HFFc6 (cell line): ENCODE measurements around the gene NARS2. TPM values are rescaled to one million over a fixed set of nuclear protein-coding genes. Genes with fewer than 3 reads are reported as not detected.
"Not testable (repeated sequence)": the region's sequence is repeated elsewhere in the genome, so short reads cannot be mapped to it uniquely, and the experiment has no call there.

Experiments used
- DNase-seq: peaks from one replicate; pipeline ENCODE4 v3.0.0-alpha.2; 2018
- H3K27ac Mint-ChIP-seq: 2 replicates; pipeline ENCODE4 v1.8.0; 2020; ENCODE audit warnings: mild to moderate bottlenecking, mixed read lengths
- H3K27me3 Mint-ChIP-seq: 2 replicates; pipeline ENCODE4 v1.8.0; 2021; ENCODE audit warnings: mild to moderate bottlenecking, moderate library complexity, mixed read lengths; ENCODE audit not compliant: insufficient read depth
- H3K36me3 Mint-ChIP-seq: 2 replicates; pipeline ENCODE4 v1.8.0; 2021; ENCODE audit warnings: low read depth, mixed read lengths
- H3K4me1 Mint-ChIP-seq: 2 replicates; pipeline ENCODE4 v1.8.0; 2020; ENCODE audit warnings: low read depth, mixed read lengths
- H3K4me3 Mint-ChIP-seq: 2 replicates; pipeline ENCODE4 v1.8.0; 2020; ENCODE audit warnings: mild to moderate bottlenecking, moderate library complexity, mixed read lengths
- H3K9me3 Mint-ChIP-seq: 2 replicates; pipeline ENCODE4 v1.8.0; 2020; ENCODE audit warnings: mild to moderate bottlenecking, mixed read lengths
- total RNA-seq, 6 experiments: library from RNA; stranded (reverse); fragmentation: NEBNext Ultra II Directional; extraction: Animal tissue kit (Norgen Biotek cat#: 25700); gene quantifications; 2 replicates in 1 of 6; 3 replicates in 5 of 6; pipeline ENCODE4 v1.2.3, GENCODE V29; 2021
- TF ChIP-seq, protein P1 (sequence below): fragments of 200-600 bp; sonication (generic); IDR thresholded peaks from 2 replicates; pipeline ENCODE4 v1.5.0; 2021; ENCODE audit warnings: antibody characterized with exemption, mild to moderate bottlenecking

The NARS2 gene
- total RNA-seq, 6 experiments from 2014 or later: 8.7 to 11.6 (median 10.3) TPM

DNA sequence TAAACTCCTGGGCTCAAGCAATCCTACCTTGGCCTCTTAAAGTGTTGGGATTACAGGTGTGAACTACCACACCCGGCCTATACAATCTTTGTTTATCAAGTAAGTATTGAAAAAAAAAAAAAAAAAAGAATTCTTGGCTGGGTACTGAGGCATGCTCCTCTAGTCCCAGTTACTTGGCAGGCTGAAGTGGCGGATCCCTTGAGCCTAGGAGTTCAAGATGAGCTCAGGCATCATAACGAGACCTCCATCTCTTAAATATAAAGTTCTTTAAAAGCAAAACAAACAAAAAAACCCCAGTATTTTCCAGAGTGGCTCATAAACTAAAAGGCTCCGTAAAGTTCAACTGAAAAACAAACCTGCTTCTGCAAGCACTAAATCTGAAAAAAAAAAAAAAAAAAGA, 106.7 kb downstream of the NARS2 start:
- no peak for DNase-seq
- TF ChIP-seq, protein P1, sequence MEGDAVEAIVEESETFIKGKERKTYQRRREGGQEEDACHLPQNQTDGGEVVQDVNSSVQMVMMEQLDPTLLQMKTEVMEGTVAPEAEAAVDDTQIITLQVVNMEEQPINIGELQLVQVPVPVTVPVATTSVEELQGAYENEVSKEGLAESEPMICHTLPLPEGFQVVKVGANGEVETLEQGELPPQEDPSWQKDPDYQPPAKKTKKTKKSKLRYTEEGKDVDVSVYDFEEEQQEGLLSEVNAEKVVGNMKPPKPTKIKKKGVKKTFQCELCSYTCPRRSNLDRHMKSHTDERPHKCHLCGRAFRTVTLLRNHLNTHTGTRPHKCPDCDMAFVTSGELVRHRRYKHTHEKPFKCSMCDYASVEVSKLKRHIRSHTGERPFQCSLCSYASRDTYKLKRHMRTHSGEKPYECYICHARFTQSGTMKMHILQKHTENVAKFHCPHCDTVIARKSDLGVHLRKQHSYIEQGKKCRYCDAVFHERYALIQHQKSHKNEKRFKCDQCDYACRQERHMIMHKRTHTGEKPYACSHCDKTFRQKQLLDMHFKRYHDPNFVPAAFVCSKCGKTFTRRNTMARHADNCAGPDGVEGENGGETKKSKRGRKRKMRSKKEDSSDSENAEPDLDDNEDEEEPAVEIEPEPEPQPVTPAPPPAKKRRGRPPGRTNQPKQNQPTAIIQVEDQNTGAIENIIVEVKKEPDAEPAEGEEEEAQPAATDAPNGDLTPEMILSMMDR: no peak
- Mint-ChIP-seq H3K27me3 (peaks cover 2% of the 10 kb centered on the region; the same call in 1 of the 2 replicates), H3K4me3 (no peak overlapping the region), H3K4me1 (no peaks in the 10 kb centered on the region), H3K9me3 (no peaks in the 10 kb centered on the region), H3K36me3 (peaks cover 15% of the 10 kb centered on the region), H3K27ac (no peak overlapping the region)

DNA sequence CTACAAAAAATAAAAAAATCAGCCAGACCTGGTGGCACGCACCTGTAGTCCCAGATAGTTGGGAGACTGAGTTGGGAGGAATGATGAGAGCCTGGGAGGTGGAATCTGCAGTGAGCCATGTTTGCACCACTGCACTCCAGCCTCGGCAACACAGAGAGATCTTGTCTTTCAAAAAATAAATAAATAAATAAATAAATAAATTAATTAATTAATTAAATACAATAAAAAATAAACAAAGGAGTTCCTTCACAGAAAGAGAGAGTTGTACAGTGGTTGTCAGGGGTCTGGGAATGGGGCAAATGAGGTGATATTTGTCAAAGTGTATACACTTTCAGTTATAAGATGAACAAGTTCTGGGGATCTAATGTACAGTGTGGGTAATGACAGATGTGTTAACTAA, 107.3 kb downstream of the NARS2 start:
- TF ChIP-seq, protein P1: no peak
- H3K36me3 Mint-ChIP-seq: peaks cover 11% of the 10 kb centered on the region
- peaks cover 2% of the 10 kb centered on the region; the same call in 1 of the 2 replicates for H3K27me3 Mint-ChIP-seq
- no peaks in the 10 kb centered on the region for H3K4me1 Mint-ChIP-seq
- DNase-seq: no peak
- H3K9me3 Mint-ChIP-seq: no peaks in the 10 kb centered on the region
- no peak overlapping the region for H3K4me3 Mint-ChIP-seq
- H3K27ac Mint-ChIP-seq: no peak overlapping the region

DNA sequence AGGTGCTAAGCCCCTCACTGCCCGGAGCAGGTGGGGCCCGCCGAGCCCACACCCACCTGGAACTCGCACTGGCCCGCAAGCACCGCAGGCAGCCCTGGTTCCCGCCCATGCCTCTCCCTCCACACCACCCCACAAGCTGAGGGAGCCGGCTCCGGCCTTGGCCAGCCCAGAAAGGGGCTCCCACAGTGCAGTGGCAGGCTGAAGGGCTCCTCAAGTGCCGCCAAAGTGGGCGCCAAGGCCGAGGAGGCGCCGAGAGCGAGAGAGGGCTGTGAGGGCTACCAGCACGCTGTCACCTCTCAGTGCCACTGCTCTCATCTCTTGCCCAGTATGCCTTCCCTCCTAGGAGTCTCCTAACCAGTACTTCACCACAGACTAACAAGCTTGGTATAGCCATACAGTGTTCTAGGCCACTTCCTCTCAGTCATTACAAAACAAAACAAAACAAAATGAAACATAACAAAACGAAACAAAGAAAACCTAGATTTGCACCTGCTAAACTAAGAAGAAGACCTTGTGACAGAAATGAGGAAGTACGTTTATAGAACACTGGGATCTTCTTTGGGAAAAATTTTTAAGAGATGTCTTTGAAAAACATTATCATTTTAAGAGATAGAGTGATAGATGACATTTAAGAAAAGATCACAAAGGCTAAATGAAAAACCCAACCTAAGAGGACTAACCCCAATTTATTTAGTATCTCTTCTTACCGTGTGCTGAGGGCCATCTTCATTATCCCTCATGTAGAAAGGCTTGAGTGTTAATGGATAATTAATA, 109.3 kb downstream of the NARS2 start:
- no peak for DNase-seq
- H3K4me3 Mint-ChIP-seq: no peak overlapping the region
- peaks cover 6% of the 10 kb centered on the region for H3K36me3 Mint-ChIP-seq
- TF ChIP-seq, protein P1: no peak
- no peak overlapping the region for H3K27ac Mint-ChIP-seq
- peaks cover 2% of the 10 kb centered on the region; the same call in 1 of the 2 replicates for H3K27me3 Mint-ChIP-seq
- H3K9me3 Mint-ChIP-seq: no peaks in the 10 kb centered on the region
- H3K4me1 Mint-ChIP-seq: peaks cover 11% of the 10 kb centered on the region

DNA sequence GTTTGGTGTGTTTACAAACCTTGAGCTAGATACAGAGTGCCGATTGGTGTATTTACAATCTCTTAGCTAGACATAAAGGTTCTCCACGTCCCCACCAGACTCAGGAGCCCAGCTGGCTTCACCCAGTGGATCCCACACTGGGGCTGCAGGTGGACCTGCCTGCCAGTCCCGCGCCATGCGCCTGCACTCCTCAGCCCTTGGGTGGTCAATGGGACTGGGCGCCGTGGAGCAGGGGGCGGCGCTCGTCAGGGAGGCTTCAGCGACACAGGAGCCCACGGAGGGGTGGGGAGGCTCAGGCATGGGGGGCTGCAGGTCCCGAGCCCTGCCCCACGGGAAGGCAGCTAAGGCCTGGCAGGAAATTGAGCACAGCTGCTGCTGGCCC, 109.9 kb downstream of the NARS2 start:
- not testable (repeated sequence) for H3K27ac Mint-ChIP-seq, H3K27me3 Mint-ChIP-seq, H3K9me3 Mint-ChIP-seq, H3K36me3 Mint-ChIP-seq, H3K4me3 Mint-ChIP-seq, DNase-seq
- H3K4me1 Mint-ChIP-seq: peaks cover 17% of the 10 kb centered on the region

DNA sequence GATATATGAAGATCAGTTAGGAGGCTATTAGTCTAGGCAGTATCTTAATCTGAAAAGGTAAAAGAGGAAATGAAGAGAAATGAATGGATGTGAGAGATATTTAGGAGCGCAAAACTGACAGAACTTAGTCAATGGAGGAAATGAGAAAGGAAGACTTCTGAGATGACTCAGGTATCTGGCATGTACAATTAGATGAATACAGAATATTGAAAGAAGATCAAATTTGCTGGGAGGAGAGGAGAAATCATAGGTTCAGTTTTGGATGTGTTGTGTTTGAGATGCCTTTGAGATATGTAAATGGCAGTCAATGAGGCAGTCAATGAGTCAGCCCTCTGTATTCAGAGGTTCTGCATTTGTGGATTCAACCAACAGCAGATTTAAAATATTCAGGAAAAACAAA, 114.2 kb downstream of the NARS2 start:
- H3K9me3 Mint-ChIP-seq: no peaks in the 10 kb centered on the region
- H3K4me1 Mint-ChIP-seq: peaks cover 21% of the 10 kb centered on the region
- peaks cover 18% of the 10 kb centered on the region for H3K36me3 Mint-ChIP-seq
- peak overlapping the region; percentile 59 for H3K27ac Mint-ChIP-seq
- TF ChIP-seq, protein P1: no peak
- peaks cover 2% of the 10 kb centered on the region; the same call in 1 of the 2 replicates for H3K27me3 Mint-ChIP-seq
- DNase-seq: peak; percentile 37
- H3K4me3 Mint-ChIP-seq: peak overlapping the region; percentile 11

DNA sequence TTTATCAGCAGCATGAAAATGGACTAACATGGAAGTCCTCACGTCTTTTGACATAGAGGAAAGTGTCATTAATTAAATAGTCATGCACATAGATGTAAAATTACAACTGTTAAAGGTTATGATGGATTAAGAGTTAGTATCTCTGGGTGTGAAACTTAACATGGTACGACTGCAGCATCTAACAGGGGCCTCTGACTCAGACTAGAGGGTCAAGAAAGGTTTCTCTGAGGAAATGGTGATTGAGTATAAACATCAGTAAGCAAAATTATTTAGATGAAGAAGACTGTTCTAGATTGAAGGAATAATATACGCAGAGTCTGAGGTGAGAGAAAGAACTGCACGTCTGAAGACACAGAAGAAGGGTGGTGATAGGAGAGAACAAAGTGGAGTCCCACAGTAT, 114.9 kb downstream of the NARS2 start:
- Mint-ChIP-seq H3K36me3 (peaks cover 18% of the 10 kb centered on the region), H3K27ac (peak overlapping the region; percentile 59; the same call in 1 of the 2 replicates), H3K9me3 (no peaks in the 10 kb centered on the region), H3K27me3 (peaks cover 2% of the 10 kb centered on the region; the same call in 1 of the 2 replicates), H3K4me3 (no peak overlapping the region), H3K4me1 (peaks cover 21% of the 10 kb centered on the region)
- DNase-seq: no peak
- TF ChIP-seq, protein P1: no peak
